Gastrocnemius medialis (tissue), 4 donors: ENCODE data around the gene ORMDL1. TPM values are rescaled to one million over a fixed set of nuclear protein-coding genes. Genes with fewer than 3 reads are reported as not detected.

Experiments
- ATAC-seq, 2 donors: fragments of 150-250 bp; one replicate each; pipeline ENCODE4 v1.9.1; 2016
- DNase-seq, 2 donors: peaks; one replicate each; pipeline ENCODE4 v3.0.0-alpha.2; 2019
- H3K27ac ChIP-seq, 4 donors: fragments of 200-600 bp; sonication (generic); 1 replicate in 1 of 4; 2 replicates in 3 of 4; pipeline ENCODE4 v1.5.1; 2016 to 2018; ENCODE audit warnings: mild to moderate bottlenecking in 2 of 4, moderate library complexity in 1 of 4
- H3K27me3 ChIP-seq, 3 donors: fragments of 200-600 bp; sonication (generic) in 2 of 3; 1 replicate in 1 of 3; 2 replicates in 2 of 3; pipeline versions ENCODE4 v1.5.1 to v1.6.0; 2016 to 2019; ENCODE audit warnings: mild to moderate bottlenecking in 1 of 3, moderate library complexity in 1 of 3
- H3K36me3 ChIP-seq, 2 donors: fragments of 200-600 bp; sonication (generic) in 1 of 2; one replicate each; pipeline ENCODE4 v1.5.1; 2017 to 2018
- H3K4me1 ChIP-seq, 2 donors: fragments of 200-600 bp; sonication (generic) in 1 of 2; one replicate each; pipeline ENCODE4 v1.5.1; 2016 to 2017; ENCODE audit warnings: mild to moderate bottlenecking in 2 of 2
- H3K4me3 ChIP-seq, 4 donors: fragments of 200-600 bp; sonication (generic) in 3 of 4; 1 replicate in 1 of 4; 2 replicates in 3 of 4; pipeline ENCODE4 v1.5.1; 2016 to 2019; ENCODE audit warnings: mild to moderate bottlenecking in 2 of 4
- H3K9me3 ChIP-seq, 3 donors: fragments of 200-600 bp; sonication (generic) in 2 of 3; 1 replicate in 1 of 3; 2 replicates in 2 of 3; pipeline ENCODE4 v1.5.1; 2016 to 2019
- POLR2A ChIP-seq, 2 donors: fragments of 450-650 bp; IDR thresholded peaks; one replicate each; pipeline ENCODE4 v1.6.1; 2017; ENCODE audit warnings: antibody characterized with exemption in 2 of 2, mild to moderate bottlenecking in 2 of 2, moderate library complexity in 2 of 2
- in situ Hi-C, 4 donors: fragments of 200-750 bp; cut with MboI; loops; one replicate each; pipeline versions ENCODE4 v1.15.0 to v1.8.0; 2017; ENCODE audit warnings: low sequenced_read_pairs in 4 of 4
- intact Hi-C: fragments of 100-400 bp; cut with DNase I; formaldehyde crosslinking; loops from one replicate; pipeline ENCODE4 v1.15.1; 2023; ENCODE audit warnings: low total_unique reads
- total RNA-seq, 4 donors: library from RNA; depleted of rRNA; stranded (reverse); fragments of >200 nt; gene quantifications; one replicate each; pipeline versions ENCODE4 v1.1.0 to v1.2.3, GENCODE V29; 2016
- TF ChIP-seq, protein P1 (sequence below), 5 experiments: fragments of 450-650 bp in 3 of 5; fragments of 200-600 bp in 2 of 5; sonication (generic) in 2 of 5; IDR thresholded peaks in 4 of 5; conservative IDR thresholded peaks in 1 of 5; 1 replicate in 4 of 5; 2 replicates in 1 of 5; pipeline ENCODE4 v1.5.1; 2016 to 2019; ENCODE audit warnings: antibody characterized with exemption in 5 of 5, mild to moderate bottlenecking in 3 of 5, moderate library complexity in 3 of 5

The ORMDL1 gene
- total RNA-seq, 4 donors from 2014 or later = 13.3 to 38.9 (median 23.7) TPM

DNA sequence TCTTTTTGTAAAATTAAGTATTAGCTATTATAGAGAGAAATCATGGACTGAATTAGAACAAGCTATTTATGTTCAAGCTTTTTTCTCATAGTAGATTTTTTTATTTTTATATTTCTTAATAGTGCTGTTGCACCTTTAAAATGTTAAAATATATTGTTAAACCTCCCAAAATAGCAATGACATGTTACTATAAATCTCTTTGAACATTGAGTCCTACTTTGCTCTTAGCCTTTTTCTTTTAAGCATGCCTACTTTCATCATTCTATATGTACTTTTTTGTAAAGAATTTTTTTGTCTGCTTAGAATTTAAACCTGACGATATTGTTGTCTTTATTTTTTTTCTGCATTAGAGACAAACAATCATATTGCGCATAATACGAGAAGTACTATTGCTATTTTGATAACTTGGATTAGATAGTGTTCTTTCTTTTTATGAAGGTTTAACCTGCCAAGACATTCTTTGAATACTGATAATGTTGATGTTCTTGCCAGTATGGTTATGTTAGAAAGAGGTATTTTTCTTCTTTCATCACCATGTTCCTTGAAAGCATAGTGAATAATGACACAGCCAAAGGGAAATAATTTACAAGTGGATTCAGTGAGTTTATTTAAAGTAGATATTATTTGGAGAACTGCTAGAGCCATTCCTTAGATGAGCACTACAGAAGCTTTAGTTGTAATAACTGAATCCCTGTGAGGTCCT lies 40.7 kb upstream of the ORMDL1 start:
- peaks cover 6 to 19% of the 10 kb centered on the region in 2 donors for H3K4me1 ChIP-seq
- no peaks in the 10 kb centered on the region for H3K27me3 ChIP-seq
- peak overlapping the region in 1 of 4 donors; percentile 6 for H3K4me3 ChIP-seq
- peak overlapping the region in 2 of 4 donors; percentile 5 to 16 for H3K27ac ChIP-seq
- H3K9me3 ChIP-seq = no peaks in the 10 kb centered on the region
- no peaks in the 10 kb centered on the region for H3K36me3 ChIP-seq
- in situ Hi-C loops (no loop called here), intact Hi-C loops (no loop called here)
- TF ChIP-seq, protein P1, sequence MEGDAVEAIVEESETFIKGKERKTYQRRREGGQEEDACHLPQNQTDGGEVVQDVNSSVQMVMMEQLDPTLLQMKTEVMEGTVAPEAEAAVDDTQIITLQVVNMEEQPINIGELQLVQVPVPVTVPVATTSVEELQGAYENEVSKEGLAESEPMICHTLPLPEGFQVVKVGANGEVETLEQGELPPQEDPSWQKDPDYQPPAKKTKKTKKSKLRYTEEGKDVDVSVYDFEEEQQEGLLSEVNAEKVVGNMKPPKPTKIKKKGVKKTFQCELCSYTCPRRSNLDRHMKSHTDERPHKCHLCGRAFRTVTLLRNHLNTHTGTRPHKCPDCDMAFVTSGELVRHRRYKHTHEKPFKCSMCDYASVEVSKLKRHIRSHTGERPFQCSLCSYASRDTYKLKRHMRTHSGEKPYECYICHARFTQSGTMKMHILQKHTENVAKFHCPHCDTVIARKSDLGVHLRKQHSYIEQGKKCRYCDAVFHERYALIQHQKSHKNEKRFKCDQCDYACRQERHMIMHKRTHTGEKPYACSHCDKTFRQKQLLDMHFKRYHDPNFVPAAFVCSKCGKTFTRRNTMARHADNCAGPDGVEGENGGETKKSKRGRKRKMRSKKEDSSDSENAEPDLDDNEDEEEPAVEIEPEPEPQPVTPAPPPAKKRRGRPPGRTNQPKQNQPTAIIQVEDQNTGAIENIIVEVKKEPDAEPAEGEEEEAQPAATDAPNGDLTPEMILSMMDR (IDR thresholded peaks at IDR 0.05 in 4 of 5, conservative IDR thresholded peaks at IDR 0.05 in 1 of 5) = no peak
- no peak for TF ChIP-seq POLR2A (IDR thresholded peaks at IDR 0.05)
- DNase-seq = no peak
- peak in 1 of 2 donors; percentile 59 for ATAC-seq

DNA sequence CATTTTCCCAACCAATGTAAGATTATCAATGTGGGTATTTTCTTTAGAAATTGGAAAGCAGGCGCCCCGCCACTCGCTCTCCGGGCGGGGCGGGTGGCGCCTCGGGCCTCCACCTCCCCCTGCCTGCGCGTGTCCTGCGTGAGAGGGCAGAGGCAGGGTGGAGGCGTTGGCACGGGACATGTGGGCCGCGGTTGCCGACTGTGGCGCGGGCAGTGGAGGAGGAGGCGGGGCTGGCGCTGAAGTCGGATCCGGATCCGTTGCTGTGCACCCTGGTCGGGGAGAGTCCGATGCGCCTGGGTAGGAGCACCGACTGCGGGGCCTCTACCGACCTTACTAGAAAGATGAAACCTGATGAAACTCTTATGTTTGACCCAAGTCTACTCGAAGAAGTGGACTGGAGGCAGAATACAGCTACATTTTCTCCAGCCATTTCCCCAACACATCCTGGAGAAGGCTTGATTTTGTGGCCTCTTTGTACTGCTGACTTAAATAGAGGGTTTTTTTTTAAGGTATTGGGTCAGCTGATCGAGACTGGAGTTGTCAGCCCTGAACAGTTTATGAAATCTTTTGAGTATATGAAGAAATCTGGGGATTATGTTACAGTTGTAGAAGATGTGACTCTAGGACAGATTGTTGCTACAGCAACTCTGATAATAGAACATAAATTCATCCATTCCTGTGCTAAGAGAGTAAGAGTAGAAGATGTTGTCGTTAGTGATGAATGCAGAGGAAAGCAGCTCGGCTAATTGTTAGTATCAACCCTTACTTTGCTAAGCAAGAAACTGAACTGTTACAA lies 38.0 kb upstream of the ORMDL1 start:
- peak; percentile 97 to 99 for ATAC-seq
- TF ChIP-seq, protein P1 (IDR thresholded peaks at IDR 0.05 in 4 of 5, conservative IDR thresholded peaks at IDR 0.05 in 1 of 5) = no peak
- no peak for TF ChIP-seq POLR2A (IDR thresholded peaks at IDR 0.05)
- no peaks in the 10 kb centered on the region for H3K9me3 ChIP-seq
- intact Hi-C loops (no loop called here), in situ Hi-C loops (no loop called here)
- peaks cover 6 to 19% of the 10 kb centered on the region in 2 donors for H3K4me1 ChIP-seq
- peaks cover 0 to 14% of the 10 kb centered on the region in 2 donors for H3K36me3 ChIP-seq
- peak overlapping the region; percentile 50 to 67 (median 52) for H3K27ac ChIP-seq
- H3K4me3 ChIP-seq = no peak overlapping the region
- H3K27me3 ChIP-seq = no peaks in the 10 kb centered on the region
- no peak for DNase-seq

DNA sequence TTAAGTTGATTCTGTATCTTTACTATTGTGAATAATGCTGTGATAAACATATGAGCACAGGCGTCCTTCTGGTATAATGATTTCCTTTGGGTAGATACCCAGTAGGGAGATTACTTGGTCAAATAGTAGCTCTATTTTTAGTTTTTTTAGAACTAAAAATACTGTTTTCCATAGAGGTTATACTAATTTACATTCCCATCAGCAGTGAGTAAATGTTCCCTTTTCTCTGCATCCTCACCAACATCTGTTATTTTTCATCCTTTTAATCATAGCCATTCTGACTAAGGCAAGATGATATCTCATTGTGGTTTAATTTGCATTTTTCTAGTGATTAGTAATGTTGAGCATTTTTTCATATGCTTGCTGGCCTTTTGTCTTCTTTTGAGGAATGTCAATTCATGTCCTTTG lies 35.2 kb upstream of the ORMDL1 start:
- Histone ChIP-seq H3K4me1 (peaks cover 0 to 6% of the 10 kb centered on the region in 2 donors), H3K27me3 (no peaks in the 10 kb centered on the region), H3K27ac (no peak overlapping the region), H3K4me3 (no peak overlapping the region), H3K36me3 (peaks cover 0 to 14% of the 10 kb centered on the region in 2 donors), H3K9me3 (no peaks in the 10 kb centered on the region)
- in situ Hi-C loops = no loop called here
- no peak for DNase-seq
- no peak for ATAC-seq
- TF ChIP-seq, protein P1 (IDR thresholded peaks at IDR 0.05 in 4 of 5, conservative IDR thresholded peaks at IDR 0.05 in 1 of 5) = no peak
- no peak for TF ChIP-seq POLR2A (IDR thresholded peaks at IDR 0.05)
- intact Hi-C loops = no loop called here

DNA sequence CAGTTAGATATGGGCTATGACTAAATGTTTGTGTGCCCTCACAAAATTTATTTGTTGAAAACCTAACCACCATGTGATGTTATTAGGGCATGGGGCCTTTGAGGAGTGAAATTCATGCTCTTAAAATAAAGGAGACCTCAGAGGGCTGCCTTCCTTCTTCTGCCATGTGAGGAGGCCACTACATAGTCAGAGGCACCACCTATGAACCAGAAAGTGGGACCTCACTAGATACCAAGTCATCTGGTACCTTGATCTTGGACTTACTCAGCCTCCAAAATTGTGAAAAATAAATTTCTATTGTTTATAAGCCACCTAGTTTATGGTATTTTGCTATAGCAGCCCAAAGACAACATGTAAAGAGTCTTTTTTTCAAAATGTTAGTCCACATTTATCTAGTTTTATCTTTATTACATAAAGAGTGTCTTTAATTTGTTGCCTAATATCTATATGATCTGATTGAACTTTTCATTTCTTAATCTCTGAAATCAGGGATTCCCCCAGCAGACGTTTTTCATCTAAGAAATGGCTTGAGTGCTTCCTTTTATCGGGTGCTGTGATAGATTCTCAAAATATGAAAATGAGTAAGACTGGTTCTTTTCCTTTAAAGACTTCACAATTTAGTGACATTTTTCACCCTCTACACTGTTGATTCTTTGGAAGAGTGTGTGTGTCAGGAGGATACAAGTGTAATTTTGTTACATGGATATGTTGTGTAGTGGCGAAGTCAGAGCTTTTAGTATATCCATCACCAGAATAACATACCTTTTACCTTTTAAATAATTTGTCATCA lies 34.3 kb upstream of the ORMDL1 start:
- Histone ChIP-seq H3K4me3 (no peak overlapping the region), H3K27ac (no peak overlapping the region), H3K27me3 (no peaks in the 10 kb centered on the region), H3K4me1 (peaks cover 0 to 6% of the 10 kb centered on the region in 2 donors), H3K9me3 (no peaks in the 10 kb centered on the region), H3K36me3 (peaks cover 0 to 17% of the 10 kb centered on the region in 2 donors)
- intact Hi-C loops (no loop called here), in situ Hi-C loops (no loop called here)
- no peak for DNase-seq
- no peak for ATAC-seq
- TF ChIP-seq, protein P1 (IDR thresholded peaks at IDR 0.05 in 4 of 5, conservative IDR thresholded peaks at IDR 0.05 in 1 of 5) = no peak
- TF ChIP-seq POLR2A (IDR thresholded peaks at IDR 0.05) = no peak
